ENCODE data around the gene TRIM47. TPM values are rescaled to one million over a fixed set of nuclear protein-coding genes. Genes with fewer than 3 reads are reported as not detected.

Gene TRIM47
- total RNA-seq, 6 experiments from 2014 or later, result 1.0 to 2.3 (median 1.5) TPM

- H3K9me3 Mint-ChIP-seq, result no peaks in the 10 kb centered on the region
- H3K27ac Mint-ChIP-seq, result no peak overlapping the region
- DNase-seq, result no peak
- H3K36me3 Mint-ChIP-seq (ENCODE audit: low read depth), result no peaks in the 10 kb centered on the region; the same call in 1 of the 2 replicates
- H3K27me3 Mint-ChIP-seq (ENCODE audit: insufficient read depth), result no peaks in the 10 kb centered on the region; the same call in 1 of the 2 replicates
- H3K4me3 Mint-ChIP-seq, result no peak overlapping the region
- TF ChIP-seq CTCF (IDR thresholded peaks at IDR 0.05), result no peak
- peaks cover 6% of the 10 kb centered on the region; the same call in 1 of the 2 replicates for H3K4me1 Mint-ChIP-seq (ENCODE audit: low read depth)
Observed at GRCh38 chr17:75925103-75925502, 46.7 kb upstream of the TRIM47 start.

DNA sequence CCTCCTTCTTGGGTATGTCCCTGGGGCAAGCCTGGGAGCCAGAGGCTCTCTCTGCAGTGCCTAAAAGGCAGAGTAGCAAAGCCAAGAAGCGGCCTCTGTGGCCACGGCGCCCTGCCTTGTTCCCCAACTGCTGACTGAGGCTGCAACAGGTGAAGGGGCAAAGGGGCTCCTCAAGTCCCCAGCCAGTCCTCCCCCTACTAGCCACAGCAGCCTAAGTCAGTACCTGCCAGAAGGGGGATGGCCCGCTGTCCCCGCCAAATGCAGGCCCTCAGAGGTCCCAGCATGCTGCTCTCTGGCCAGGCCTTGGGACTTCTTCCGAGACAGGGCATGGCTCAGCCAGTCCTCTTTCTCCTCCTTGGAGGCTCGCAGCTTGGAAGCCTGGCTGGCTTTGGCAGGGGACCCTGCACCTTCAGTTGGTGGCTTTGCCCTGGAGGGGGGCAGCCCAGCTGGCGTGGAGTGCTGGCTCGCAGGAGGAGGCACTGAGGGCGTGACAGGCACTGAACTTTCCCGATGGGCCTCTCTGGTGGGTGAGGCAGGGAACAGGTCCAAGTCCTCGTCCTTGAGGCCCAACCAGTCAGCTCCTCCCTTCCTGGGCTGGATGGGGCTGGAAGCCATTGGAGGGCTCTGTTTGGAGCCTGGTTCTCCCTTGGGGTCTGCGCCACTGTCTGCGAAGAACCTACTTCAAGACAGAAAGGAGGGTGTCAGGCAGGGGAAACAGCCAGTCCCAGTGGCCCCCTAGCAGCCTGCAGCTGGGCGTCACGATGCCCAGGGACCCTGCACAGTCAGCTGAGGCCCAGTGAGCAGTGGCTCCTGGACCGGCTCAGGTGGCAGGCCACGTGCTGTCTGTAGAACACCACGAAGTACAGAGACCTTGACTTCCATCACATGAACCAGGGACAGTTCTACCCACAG, 44.8 kb upstream of the TRIM47 start:
- H3K36me3 Mint-ChIP-seq (ENCODE audit: low read depth), result no peaks in the 10 kb centered on the region; the same call in 1 of the 2 replicates
- no peak for TF ChIP-seq CTCF (IDR thresholded peaks at IDR 0.05)
- no peak overlapping the region for H3K4me3 Mint-ChIP-seq
- DNase-seq, result no peak
- no peaks in the 10 kb centered on the region for H3K9me3 Mint-ChIP-seq
- peaks cover 6% of the 10 kb centered on the region; the same call in 1 of the 2 replicates for H3K4me1 Mint-ChIP-seq (ENCODE audit: low read depth)
- no peaks in the 10 kb centered on the region; the same call in 1 of the 2 replicates for H3K27me3 Mint-ChIP-seq (ENCODE audit: insufficient read depth)
- H3K27ac Mint-ChIP-seq, result no peak overlapping the region

GRCh38 chr17:75922173-75922961, 44.0 kb upstream of the TRIM47 start:
- no peak for TF ChIP-seq CTCF (IDR thresholded peaks at IDR 0.05)
- Mint-ChIP-seq H3K4me3 (no peak overlapping the region), H3K9me3 (no peaks in the 10 kb centered on the region), H3K36me3 (ENCODE audit: low read depth) (0 out of 2 replicates have a peak, but pooled peaks cover under 1% of the 10 kb centered on the region), H3K27ac (no peak overlapping the region), H3K4me1 (ENCODE audit: low read depth) (no peaks in the 10 kb centered on the region; the same call in 1 of the 2 replicates), H3K27me3 (ENCODE audit: insufficient read depth) (no peaks in the 10 kb centered on the region; the same call in none of the 2 replicates)
- no peak for DNase-seq

DNA sequence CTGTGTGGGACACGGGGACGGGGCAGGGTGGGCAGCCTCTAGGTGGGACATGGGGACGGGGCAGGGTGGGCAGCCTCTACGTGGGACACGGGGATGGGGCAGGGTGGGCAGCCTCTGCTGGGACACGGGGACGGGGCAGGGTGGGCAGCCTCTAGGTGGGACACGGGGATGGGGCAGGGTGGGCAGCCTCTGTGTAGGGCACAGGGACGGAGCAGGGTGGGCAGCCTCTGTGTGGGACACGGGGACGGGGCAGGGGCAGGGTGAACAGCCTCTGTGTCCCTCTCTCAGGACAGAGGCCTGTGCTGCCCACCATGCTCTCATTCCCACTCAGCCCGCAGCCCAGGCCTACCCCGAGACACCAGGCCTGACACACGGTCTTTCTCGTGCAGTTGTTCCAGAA, 43.2 kb upstream of the TRIM47 start:
- DNase-seq, result no peak
- 0 out of 2 replicates have a peak, but pooled peaks cover 4% of the 10 kb centered on the region for H3K36me3 Mint-ChIP-seq (ENCODE audit: low read depth)
- H3K4me3 Mint-ChIP-seq, result no peak overlapping the region
- TF ChIP-seq CTCF (IDR thresholded peaks at IDR 0.05), result no peak
- no peaks in the 10 kb centered on the region for H3K4me1 Mint-ChIP-seq (ENCODE audit: low read depth)
- peaks cover 1% of the 10 kb centered on the region for H3K27me3 Mint-ChIP-seq (ENCODE audit: insufficient read depth)
- no peak overlapping the region for H3K27ac Mint-ChIP-seq
- no peaks in the 10 kb centered on the region for H3K9me3 Mint-ChIP-seq

DNA sequence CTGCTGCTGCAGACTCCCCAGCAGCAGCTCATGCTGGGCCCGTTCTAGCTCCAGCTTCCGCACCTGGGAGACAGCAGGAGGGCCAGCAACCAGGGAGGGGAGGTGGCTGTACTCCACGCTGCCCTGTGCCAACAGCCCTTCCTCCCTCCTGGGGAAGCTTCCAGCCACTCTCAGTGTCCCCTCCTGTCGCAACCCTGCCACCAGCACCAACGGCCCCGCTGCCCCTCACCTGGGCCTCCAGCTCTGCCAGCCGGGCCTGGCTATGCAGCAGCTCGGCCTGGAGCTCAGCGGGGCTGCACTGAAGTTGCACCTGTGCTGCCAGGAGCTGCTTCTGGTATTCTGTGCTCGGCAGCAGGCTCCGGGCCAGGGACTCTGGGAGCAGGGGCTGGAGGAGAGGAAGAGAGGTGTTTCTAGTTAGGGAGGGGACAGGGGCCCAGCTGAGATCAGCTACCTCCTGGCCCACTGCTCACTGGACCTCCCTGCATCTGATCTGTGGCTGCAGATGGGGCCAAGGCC, 41.7 kb upstream of the TRIM47 start:
- TF ChIP-seq CTCF (IDR thresholded peaks at IDR 0.05), result no peak
- Mint-ChIP-seq H3K36me3 (ENCODE audit: low read depth) (0 out of 2 replicates have a peak, but pooled peaks cover 4% of the 10 kb centered on the region), H3K27me3 (ENCODE audit: insufficient read depth) (peaks cover 1% of the 10 kb centered on the region), H3K4me1 (ENCODE audit: low read depth) (no peaks in the 10 kb centered on the region), H3K9me3 (no peaks in the 10 kb centered on the region), H3K27ac (no peak overlapping the region), H3K4me3 (no peak overlapping the region)
- DNase-seq, result no peak

Measured in HFFc6 (cell line).